Activated T-helper 1 cell treated with anti-CD3 and anti-CD28 coated beads, Interleukin-12 subunit alpha, Interleukin-12 subunit beta, Interleukin-2, Interleukin-4 antibody, amounts not matched to agents 30 ng/mL and 10 ng/mL and 1 ng/mL, durations not matched to agents 14 hours and 24 hours and 36 hours (primary cell): Measurements from ENCODE around the gene RBBP4. TPM values are rescaled to one million over a fixed set of nuclear protein-coding genes. Genes with fewer than 3 reads are reported as not detected.
"Not testable (repeated sequence)": the region's sequence is repeated elsewhere in the genome, so short reads cannot be mapped to it uniquely, and the experiment has no call there.

Experiments used
- DNase-seq: peaks from one replicate; pipeline ENCODE4 v3.0.0; 2021; ENCODE audit warnings: low spot score
- H3K27ac Mint-ChIP-seq: one replicate; pipeline ENCODE4 v1.8.0; 2021; ENCODE audit warnings: mild to moderate bottlenecking, mixed read lengths
- H3K27me3 Mint-ChIP-seq: one replicate; pipeline ENCODE4 v1.8.0; 2022; ENCODE audit warnings: mild to moderate bottlenecking, moderate library complexity, mixed read lengths; ENCODE audit not compliant: insufficient read depth
- H3K36me3 Mint-ChIP-seq: one replicate; pipeline ENCODE4 v1.8.0; 2021; ENCODE audit warnings: low read depth, mixed read lengths
- H3K4me1 Mint-ChIP-seq: one replicate; pipeline ENCODE4 v1.8.0; 2021; ENCODE audit warnings: low read depth, mixed read lengths
- H3K4me3 Mint-ChIP-seq: one replicate; pipeline ENCODE4 v1.8.0; 2021; ENCODE audit warnings: mild to moderate bottlenecking, moderate library complexity, mixed read lengths
- H3K9me3 Mint-ChIP-seq: one replicate; pipeline ENCODE4 v1.8.0; 2021; ENCODE audit warnings: mixed read lengths
- intact Hi-C: fragments of 100-400 bp; cut with micrococcal nuclease; formaldehyde crosslinking; loops from one replicate; pipeline ENCODE4 v1.15.1; 2024
- total RNA-seq: library from RNA; stranded (reverse); gene quantifications from 2 replicates; pipeline ENCODE4 v1.2.3, GENCODE V29; 2022

RBBP4 gene
- total RNA-seq, 1 donor from 2014 or later = 315 TPM

DNA sequence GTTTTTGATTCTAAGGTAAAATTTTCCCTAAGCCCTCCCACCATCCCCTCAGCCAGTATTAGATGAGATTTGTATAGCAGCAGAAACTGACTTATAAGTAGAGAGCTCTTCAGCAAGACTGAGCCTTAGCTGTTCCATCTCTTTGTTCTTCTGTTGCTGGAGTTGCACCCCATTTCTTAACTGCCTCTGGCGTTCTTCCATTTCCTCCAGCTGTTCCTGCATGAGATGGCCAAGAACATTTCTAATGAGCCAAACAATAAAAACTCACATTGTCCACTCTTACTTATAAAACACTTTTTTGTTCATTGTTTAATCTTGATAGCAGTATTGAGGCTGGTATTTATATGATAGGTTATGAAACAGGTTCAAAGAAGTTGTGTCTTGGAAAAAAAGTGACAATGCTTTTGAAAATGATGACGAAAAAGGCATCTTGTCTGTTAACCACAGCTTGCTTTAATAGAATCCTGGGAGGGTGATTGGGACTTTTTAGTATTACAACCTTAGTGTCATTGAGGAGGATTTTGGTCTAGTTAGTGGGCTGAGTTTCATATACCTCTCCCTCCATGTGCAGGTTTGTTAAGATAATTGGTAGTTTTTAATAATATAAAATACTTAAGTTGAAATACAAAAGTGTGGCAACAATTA is 33.3 kb downstream of the RBBP4 start:
- intact Hi-C loops = no loop called here
- H3K27ac Mint-ChIP-seq = peak overlapping the region; percentile 72
- no peaks in the 10 kb centered on the region for H3K9me3 Mint-ChIP-seq
- H3K4me1 Mint-ChIP-seq = peaks cover 7% of the 10 kb centered on the region
- peaks cover 48% of the 10 kb centered on the region for H3K36me3 Mint-ChIP-seq
- DNase-seq = no peak
- H3K4me3 Mint-ChIP-seq = no peak overlapping the region
- H3K27me3 Mint-ChIP-seq = no peaks in the 10 kb centered on the region

DNA sequence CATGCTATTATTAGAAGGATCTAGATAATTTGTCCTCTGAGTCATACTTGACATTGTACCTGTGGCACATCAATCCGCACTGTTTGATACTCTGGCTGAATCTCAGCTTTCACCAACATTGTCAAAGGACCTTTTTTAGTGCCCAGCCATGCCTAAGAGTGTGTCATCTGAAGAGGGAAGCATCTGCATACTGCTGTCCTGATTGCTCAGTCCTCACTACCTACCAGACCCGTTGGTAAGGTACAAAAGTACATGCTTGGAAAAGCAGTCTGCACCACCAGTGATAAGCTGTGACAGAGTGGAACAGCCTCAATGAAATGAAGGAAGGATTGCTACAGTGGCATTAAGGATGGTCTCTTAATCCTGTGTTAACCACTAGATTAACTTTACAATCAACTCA is 34.5 kb downstream of the RBBP4 start:
- Mint-ChIP-seq H3K27me3 (no peaks in the 10 kb centered on the region), H3K9me3 (no peaks in the 10 kb centered on the region), H3K4me3 (no peak overlapping the region), H3K27ac (no peak overlapping the region), H3K36me3 (peaks cover 37% of the 10 kb centered on the region), H3K4me1 (peaks cover 7% of the 10 kb centered on the region)
- intact Hi-C loops = no loop called here
- no peak for DNase-seq

DNA sequence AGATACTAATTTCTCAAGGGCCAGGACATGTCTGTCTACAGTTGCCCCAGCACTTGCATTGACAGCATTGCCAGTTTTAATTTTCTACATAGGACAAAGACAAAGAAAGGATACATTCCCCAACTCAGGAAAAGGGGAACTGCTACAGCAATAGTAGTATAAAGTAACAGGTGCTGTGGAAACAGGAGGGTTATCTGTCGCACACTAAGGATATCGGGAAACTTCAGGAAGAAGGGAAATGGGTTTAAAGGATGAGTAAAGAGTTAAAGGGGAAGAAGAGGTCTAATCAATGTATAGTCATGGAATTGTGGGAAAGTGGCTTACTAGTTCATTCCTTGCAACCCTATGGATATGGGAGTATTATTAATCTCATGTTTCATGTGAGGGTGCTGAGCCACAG is 35.4 kb downstream of the RBBP4 start:
- peaks cover 31% of the 10 kb centered on the region for H3K36me3 Mint-ChIP-seq
- H3K4me3 Mint-ChIP-seq = no peak overlapping the region

DNA sequence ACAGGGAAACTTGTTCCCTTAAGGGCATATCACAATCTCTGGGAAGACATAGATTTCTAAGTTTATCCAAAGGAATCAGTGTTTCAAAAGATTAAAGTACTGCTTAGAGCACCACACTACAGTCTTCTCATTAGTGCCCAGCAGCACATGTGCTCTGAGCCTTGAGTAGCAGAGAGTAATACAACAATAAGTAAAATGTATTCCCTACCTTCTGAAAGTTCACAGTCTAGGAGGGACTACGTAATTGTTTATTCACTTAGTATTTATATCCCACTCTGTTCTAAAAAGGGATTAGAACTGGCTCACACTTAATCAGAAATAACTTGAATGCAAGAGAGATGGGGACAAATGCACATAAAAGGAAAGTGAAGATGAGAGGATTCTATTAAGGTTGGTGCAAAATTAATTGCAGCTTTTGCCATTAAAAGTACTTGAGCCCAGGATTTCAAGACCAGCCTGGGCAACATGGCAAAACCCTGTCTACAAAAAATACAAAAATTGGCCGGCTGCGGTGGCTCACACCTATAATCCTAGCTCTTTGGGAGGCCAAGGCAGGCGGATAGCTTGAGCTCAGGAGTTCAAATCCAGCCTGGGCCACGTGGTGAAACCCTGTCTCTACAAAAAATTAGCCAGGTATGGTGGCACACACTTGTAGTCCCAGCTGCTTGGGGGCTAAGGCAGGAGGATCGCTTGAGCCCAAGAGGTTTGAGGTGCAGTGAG is 42.6 kb downstream of the RBBP4 start:
- Mint-ChIP-seq H3K9me3 (no peaks in the 10 kb centered on the region), H3K27ac (no peak overlapping the region), H3K36me3 (no peaks in the 10 kb centered on the region), H3K4me1 (peaks cover 5% of the 10 kb centered on the region), H3K4me3 (no peak overlapping the region), H3K27me3 (no peaks in the 10 kb centered on the region)
- intact Hi-C loops = no loop called here
- DNase-seq = no peak

More for the DNA sequence above, 35.4 kb downstream of the RBBP4 start:
- H3K27ac Mint-ChIP-seq = peak overlapping the region; percentile 37
- intact Hi-C loops = no loop called here
- H3K4me1 Mint-ChIP-seq = peaks cover 7% of the 10 kb centered on the region
- no peak for DNase-seq
- no peaks in the 10 kb centered on the region for H3K9me3 Mint-ChIP-seq
- H3K27me3 Mint-ChIP-seq = no peaks in the 10 kb centered on the region

DNA sequence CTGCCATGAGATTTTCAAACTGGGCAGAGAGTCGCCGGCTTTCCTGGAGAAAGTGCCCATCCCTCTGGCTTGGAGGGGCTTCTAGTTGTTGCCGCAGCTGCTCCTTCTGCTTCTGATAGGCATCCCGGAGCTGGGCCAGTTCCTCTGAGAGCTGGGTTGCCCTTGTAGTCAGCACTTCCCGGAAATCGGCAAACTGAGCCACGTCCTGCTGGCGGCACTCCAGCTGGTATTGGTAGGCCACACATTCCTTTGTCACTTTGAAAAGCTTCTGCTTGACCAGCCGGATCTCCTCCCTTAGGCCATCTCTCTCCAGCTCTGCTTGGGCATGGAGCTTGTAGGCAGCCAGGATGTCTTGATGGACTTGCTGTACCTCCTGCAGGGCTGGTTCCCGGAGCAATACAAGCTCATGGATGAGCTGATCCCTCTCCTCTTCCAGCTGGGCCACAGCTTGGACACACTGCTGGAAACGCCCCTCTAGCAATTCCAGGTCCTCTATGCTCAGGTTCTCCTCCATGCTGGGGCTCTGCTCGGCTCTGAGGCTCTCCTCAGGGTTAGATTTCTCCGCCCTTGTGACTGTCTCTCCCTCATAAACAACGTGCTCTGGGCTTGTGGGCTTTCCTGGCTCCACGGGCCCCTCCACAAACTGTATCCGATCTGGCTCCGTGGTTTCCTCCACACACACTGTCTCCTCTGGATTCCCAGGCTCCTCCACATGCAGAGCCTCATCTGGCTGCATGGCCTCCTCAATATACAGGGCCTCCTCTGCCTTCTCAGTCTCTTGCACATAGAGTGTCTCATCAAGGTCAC is 44.3 kb downstream of the RBBP4 start:
- H3K27ac Mint-ChIP-seq = no peak overlapping the region
- H3K36me3 Mint-ChIP-seq = no peaks in the 10 kb centered on the region

DNA sequence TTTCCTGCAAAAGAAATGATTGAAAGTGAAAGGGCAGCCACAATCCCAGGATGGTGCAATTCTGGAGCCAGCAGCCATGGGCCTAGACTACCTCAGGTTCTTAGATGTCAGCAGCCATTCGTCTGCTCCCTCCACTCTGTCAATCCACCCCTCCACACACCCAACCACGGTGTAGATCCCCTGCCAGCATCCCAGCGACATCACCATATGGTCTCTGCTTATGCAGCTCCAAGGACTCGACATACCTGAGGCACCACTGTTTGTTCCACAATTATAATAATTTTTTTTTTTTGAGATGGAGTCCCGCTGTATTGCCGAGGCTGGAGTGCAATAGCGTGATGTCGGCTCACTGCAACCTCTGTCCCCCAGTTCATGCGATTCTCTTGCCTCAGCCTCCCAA is 45.0 kb downstream of the RBBP4 start:
- H3K4me3 Mint-ChIP-seq = no peak overlapping the region
- H3K36me3 Mint-ChIP-seq = no peaks in the 10 kb centered on the region
- H3K27ac Mint-ChIP-seq = no peak overlapping the region
- H3K4me1 Mint-ChIP-seq = peaks cover 5% of the 10 kb centered on the region
- peaks cover 4% of the 10 kb centered on the region for H3K27me3 Mint-ChIP-seq
- intact Hi-C loops = no loop called here
- no peaks in the 10 kb centered on the region for H3K9me3 Mint-ChIP-seq
- no peak for DNase-seq

More for the DNA sequence above, 44.3 kb downstream of the RBBP4 start:
- intact Hi-C loops = no loop called here
- Mint-ChIP-seq H3K9me3 (no peaks in the 10 kb centered on the region), H3K27me3 (no peaks in the 10 kb centered on the region), H3K4me1 (peaks cover 5% of the 10 kb centered on the region), H3K4me3 (no peak overlapping the region)
- no peak for DNase-seq

DNA sequence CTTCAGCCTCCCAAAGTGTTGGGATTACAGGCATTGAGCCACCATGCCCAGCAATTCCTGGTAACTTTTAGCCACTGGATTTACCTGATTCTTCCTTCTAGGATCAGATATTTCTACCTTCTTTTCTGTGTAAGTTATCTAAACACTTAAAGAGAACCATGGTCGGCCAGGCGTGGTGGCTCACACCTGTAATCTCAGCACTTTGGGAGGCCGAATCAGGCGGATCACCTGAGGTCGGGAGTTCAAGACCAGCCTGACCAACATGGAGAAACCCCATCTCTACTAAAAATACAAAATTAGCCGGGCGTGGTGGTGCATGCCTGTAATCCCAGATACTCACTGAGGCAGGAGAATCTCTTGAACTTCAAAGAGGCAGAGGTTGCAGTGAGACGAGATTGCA is 46.0 kb downstream of the RBBP4 start:
- H3K36me3 Mint-ChIP-seq, intact Hi-C loops, H3K4me3 Mint-ChIP-seq, DNase-seq, H3K9me3 Mint-ChIP-seq, H3K4me1 Mint-ChIP-seq, H3K27ac Mint-ChIP-seq: not testable (repeated sequence)
- peaks cover 12% of the 10 kb centered on the region for H3K27me3 Mint-ChIP-seq

DNA sequence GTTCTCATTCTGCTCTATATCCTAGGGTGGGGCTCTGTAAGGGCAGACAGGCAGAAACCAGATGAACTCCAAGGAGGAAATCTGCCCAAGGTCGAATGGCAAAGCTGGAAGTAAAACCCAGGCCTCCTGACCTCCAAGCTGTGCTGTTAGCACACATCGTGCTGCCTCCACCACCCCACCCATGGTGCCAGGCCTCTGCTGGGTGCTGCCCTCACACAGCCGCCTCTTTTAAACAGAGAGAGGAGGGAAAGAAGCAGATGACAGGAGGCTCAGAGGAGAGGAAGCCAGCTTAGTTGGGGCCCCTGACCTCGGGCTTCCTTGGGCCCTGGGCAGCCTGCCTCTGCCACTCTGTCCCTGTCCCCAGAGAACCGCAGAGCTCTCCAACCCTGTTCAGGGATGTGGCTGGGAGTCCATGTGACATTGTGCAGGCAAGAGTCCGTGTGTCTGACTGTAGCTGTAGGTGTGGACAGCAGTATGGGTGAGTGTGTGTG is 50.5 kb downstream of the RBBP4 start:
- intact Hi-C loops = no loop called here
- Mint-ChIP-seq H3K27me3 (peaks cover 30% of the 10 kb centered on the region), H3K27ac (no peak overlapping the region), H3K9me3 (no peaks in the 10 kb centered on the region), H3K4me3 (peak overlapping the region; percentile 33), H3K4me1 (peaks cover 4% of the 10 kb centered on the region), H3K36me3 (peaks cover 3% of the 10 kb centered on the region)
- no peak for DNase-seq

DNA sequence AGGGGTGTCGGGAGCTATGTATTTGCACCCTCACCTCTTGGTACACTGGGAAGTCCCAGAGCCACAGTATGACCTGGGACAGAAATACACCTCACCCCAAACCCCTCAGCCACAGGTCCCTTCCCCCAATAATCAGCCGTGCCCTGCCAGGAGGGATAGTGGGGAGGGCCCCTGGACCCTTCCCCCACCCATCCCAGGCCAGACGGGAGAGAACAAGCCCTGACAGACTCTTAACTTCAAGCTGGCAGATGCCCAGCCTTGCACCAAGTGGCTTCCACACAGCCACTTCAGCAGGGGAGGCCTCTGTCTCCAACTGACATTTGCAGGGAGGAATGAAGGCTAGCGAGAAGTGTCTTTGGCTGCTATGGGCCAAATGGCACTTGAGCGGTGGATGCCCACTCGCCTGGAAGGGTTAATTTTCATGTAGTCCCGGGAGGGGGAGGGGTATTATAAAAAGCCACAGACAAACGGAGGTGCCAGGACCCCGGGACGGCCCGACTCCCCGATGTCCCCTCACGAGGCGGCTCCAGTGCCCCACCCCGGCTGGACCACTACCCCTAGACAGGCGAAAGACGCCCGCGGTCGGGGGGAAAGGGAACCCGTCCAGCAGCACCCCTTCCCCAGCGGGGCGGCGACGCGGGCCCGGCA is 51.1 kb downstream of the RBBP4 start:
- Mint-ChIP-seq H3K36me3 (peaks cover 3% of the 10 kb centered on the region), H3K27me3 (peaks cover 30% of the 10 kb centered on the region), H3K4me1 (peaks cover 4% of the 10 kb centered on the region), H3K4me3 (peak overlapping the region; percentile 33), H3K27ac (no peak overlapping the region), H3K9me3 (no peaks in the 10 kb centered on the region)
- intact Hi-C loops = no loop called here
- no peak for DNase-seq

DNA sequence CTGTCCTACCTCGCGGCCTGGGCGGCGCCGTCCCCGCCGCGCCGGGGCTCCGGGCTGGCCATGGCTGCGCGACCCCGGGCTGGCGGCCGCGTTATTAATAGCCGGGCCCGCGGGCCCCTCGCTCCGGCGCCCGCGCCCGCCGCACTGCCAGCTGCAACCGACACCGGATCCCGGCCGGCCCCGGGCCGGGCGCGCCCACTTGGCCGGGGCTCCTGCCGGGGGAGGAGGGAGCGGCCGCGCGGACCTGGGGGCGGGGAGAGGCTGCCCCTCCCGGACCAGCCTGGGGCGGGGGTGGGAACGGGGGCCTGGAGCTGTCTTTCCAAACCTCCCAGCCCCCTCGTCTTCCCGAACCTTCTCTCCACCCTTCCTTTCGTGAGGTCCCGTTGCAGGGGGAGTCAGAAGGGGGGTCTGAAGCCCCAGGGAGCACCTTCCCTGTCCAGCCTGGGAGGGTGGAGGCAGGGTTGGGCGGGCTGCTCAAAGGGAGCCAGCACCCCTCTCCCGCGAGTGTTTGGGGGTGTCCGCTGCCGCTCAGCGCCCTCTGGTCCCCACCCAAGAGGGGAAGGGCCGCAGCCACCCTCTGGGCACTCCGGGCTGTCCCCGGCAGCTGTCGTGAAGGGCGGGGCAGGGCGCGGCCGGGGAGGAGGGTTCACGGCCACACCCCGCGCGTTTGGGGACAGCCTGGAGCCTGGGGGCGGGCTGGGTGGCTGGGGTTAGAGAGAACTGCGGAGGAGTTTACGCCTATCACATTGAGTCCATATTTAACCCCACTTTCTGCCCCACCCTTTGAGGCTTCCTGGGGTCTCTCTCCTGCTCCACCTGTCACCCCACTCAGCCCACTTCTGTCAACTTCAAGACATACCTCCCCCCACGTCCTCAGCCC is 51.8 kb downstream of the RBBP4 start, which contains the start of gene SYNC:
Gene SYNC (minus strand): TSS at position 172 of the 880 bp plus-strand sequence. CDS start 110 bp downstream, at position 62.
- Mint-ChIP-seq H3K27me3 (peaks cover 34% of the 10 kb centered on the region), H3K27ac (no peak within 1 kb of the TSS), H3K4me1 (peaks cover 4% of the 10 kb centered on the region), H3K4me3 (peak within 1 kb of the TSS; percentile 33), H3K36me3 (peaks cover 3% of the 10 kb centered on the region), H3K9me3 (no peaks in the 10 kb centered on the region)
- peak; percentile 17 for DNase-seq
- intact Hi-C loops = no loop called here

DNA sequence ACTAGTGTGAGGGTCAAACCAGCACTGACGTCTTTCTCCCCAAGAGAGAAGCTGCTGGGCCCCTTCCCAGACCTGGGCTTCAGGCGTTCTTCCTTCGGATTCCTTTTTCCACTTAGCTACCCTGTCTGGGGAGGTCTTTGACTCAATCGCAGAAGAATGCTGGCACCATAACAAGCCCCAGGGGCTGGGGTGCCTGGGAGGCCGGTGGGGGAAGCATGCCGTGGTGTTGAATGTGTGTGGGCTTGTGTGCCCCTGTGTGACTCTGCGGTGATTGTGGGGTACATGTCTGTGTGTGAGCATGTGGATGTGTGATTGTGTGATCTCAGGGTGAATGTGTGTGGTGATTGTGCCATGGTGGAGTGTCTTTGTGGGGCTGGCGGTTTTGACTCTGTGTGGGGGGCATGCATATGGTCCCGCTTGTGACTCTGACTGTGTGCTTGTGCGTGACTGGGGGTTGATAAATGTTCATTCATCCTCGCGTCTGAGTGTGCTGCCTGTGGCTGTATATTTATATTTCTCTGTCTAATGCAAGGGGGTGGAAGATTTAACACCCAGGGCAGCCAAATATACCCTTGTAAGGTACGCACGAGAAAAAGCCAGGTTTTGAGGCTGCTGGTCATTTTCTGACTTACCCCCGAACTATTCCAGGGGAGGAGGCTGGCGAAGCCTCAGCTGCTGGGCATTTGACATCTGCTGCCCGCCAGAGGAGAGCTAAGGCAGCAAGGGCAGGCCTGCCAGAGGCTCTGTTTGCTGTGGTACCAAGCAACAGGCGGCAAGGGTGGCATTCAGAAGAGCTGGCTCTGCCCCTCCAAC is 52.7 kb downstream of the RBBP4 start:
- H3K27ac Mint-ChIP-seq = peak overlapping the region; percentile 18
- peaks cover 3% of the 10 kb centered on the region for H3K36me3 Mint-ChIP-seq
- intact Hi-C loops = no loop called here
- peak overlapping the region; percentile 0 for H3K4me3 Mint-ChIP-seq
- H3K9me3 Mint-ChIP-seq = no peaks in the 10 kb centered on the region
- H3K4me1 Mint-ChIP-seq = peaks cover 4% of the 10 kb centered on the region
- peaks cover 34% of the 10 kb centered on the region for H3K27me3 Mint-ChIP-seq
- no peak for DNase-seq
